HG03432 (cell line): ENCODE measurements around the gene NRP1.

Experiments
- ATAC-seq: cut with Tn5 transposase; IDR thresholded peaks from one replicate; pipeline ENCODE4 v1.9.1; 2021; ENCODE audit warnings: mild to moderate bottlenecking, moderate library complexity; ENCODE audit not compliant: unreplicated experiment

NRP1 gene

DNA sequence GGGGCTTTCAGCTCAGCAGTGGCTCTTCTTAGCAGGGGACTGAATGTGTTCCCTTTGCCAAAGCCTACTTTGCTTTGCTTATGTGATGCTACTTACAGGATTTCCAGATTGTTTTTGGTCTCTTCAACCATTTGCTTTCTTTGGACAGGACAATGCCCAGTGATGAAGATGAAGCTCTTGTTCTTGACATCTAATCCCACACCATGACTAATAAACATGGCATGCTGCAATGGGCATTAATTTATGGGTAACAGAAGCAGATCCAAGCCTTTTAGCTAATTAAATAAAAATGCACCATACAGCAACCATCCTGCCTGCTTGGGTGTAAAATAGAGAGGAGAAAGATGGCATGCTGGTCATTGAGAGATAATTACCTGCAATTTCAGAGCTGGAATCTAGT lies 200.9 kb downstream of the NRP1 start:
- no peak for ATAC-seq

DNA sequence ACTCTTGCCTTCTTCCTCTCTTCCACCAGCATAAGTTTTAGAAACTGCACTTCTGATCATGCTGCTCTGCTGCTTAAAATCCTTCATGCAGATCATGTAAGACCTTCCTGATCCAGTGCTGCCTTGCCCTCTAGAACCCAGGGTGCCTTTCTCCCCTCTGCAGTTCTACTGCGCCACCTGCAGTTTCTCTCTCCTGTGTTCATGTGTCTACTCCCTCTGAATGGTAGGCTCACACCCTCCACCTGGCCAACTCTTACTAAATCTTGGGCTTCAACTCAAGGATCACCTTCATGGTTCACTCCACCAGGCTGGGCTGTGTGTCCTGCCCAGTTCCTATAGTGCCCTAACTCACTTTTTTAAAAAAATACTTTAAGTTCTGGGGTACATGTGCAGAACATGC lies 201.8 kb downstream of the NRP1 start:
- ATAC-seq: peak; percentile 31

DNA sequence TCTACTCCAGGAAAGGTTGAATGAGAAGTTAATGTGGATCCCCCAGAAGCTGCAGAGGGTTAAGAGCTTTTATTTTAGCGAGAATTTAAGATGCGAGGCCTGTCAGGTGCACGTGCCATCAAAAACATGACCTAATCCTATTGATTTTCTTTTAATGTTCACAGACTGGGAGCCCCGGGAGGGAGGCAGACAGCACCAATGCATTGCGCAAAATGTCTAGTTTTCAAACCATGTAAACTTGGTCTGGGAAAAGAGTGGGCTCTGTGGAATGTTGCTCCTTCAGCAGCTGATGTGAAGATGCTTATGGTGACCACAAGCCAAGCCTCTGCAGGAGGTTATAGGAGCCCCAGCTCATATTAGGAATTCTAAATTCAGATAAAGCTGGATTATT lies 204.5 kb downstream of the NRP1 start:
- no peak for ATAC-seq

DNA sequence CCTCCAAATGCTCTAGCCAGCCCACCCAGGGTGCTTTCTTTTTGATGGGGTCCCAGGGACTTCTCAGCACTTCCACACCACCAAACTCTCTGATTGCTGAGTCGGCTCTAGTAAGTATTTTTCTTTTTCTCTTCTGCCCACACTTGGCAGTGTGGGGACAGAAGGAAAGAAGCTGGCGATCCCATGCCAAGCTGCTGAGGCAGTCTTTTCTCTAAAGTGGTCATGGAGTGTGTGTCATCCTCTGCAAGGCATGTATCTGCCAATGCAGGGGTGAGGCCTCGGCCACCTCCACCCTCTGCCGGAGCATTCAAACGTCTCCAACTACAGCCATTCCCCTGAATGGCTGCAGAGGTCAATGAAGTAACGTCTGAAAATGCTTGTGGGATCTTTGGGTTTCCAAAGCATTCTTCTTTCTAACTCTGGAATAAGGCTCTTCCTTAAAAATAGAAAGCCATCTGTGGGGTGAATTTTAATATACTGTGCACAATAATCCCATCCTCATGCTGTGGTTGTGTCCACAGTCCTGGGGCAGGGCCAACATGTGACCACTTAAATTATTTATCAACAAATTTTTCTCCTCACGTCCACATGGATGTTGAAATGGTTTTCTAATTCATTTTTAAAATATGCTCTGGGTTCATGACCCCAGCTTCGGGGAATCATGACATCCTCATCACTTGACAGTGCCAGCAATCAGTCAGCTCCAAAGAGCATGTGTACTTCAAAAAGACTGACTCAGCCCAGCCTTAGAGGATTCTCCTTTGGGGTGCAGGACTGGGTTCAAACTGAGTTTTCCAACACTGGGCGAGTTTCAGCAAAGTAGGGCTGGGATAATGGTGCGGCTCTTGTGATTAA lies 205.1 kb downstream of the NRP1 start:
- ATAC-seq: no peak

DNA sequence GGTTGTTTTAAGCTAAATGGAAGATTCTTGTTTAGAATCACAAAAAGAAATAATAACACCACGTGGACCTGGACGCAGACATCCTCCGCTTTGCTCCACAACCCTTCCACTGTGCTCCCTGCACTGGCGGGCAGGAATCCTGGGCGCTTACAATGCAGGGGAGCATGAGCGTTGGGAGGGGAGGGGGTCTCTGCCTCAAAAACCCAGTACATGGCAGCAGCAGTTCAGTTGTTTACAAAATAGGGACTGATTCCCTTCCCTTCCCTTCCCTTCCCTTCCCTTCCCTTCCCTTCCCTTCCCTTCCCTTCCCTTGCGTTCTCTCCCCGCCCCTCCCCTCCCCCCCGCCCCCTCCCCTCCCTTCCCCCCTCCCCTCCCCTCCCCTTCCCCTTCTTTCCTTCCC lies 206.8 kb downstream of the NRP1 start:
- ATAC-seq: no peak
